GM23338 (cell line): Measurements from ENCODE around the gene SPDYA. TPM values are rescaled to one million over a fixed set of nuclear protein-coding genes. Genes with fewer than 3 reads are reported as not detected.

Experiments used
- ATAC-seq: fragments of 200-7000 bp; cut with Tn5 transposase; 3 replicates; pipeline ENCODE4 v1.9.1; 2020
- DNase-seq: peaks from one replicate; pipeline ENCODE4 v3.0.0-alpha.2; 2015; ENCODE audit warnings: low spot score
- H2AFZ ChIP-seq: fragments of 200-600 bp; sonication (generic); 2 replicates; pipeline ENCODE4 v1.8.0; 2016; ENCODE audit warnings: antibody characterized with exemption, mild to moderate bottlenecking, moderate library complexity
- H3F3A ChIP-seq: fragments of 200-600 bp; sonication (generic); replicated peaks from 2 replicates; pipeline ENCODE4 v1.8.0; 2017; ENCODE audit warnings: antibody characterized with exemption, mixed run types, low read depth
- H3K27ac ChIP-seq: fragments of 200-600 bp; sonication (generic); 2 replicates; pipeline ENCODE4 v1.6.1; 2016; ENCODE audit warnings: low read depth
- H3K27me3 ChIP-seq: fragments of 200-600 bp; sonication (generic); 2 replicates; pipeline ENCODE4 v1.8.0; 2016; ENCODE audit warnings: mild to moderate bottlenecking, mixed run types, moderate library complexity; ENCODE audit not compliant: insufficient read depth
- H3K36me3 ChIP-seq: fragments of 200-600 bp; sonication (generic); 2 replicates; pipeline ENCODE4 v1.8.0; 2016; ENCODE audit warnings: mild to moderate bottlenecking; ENCODE audit not compliant: insufficient read depth
- H3K4me1 ChIP-seq: fragments of 200-600 bp; sonication (generic); 2 replicates; pipeline ENCODE4 v1.8.0; 2016; ENCODE audit warnings: mild to moderate bottlenecking, moderate library complexity; ENCODE audit not compliant: insufficient read depth
- H3K4me2 ChIP-seq: fragments of 200-600 bp; sonication (generic); 2 replicates; pipeline ENCODE4 v1.7.1; 2017; ENCODE audit warnings: mixed run types
- H3K4me3 ChIP-seq: fragments of 200-600 bp; sonication (generic); 2 replicates; pipeline ENCODE4 v1.6.1; 2016; ENCODE audit warnings: mixed run types
- H3K79me2 ChIP-seq: fragments of 200-600 bp; sonication (generic); replicated peaks from 2 replicates; pipeline ENCODE4 v1.8.0; 2017; ENCODE audit warnings: mild to moderate bottlenecking; ENCODE audit not compliant: insufficient read depth
- H3K9me2 ChIP-seq: fragments of 200-600 bp; sonication (generic); 2 replicates; pipeline ENCODE4 v1.8.0; 2017; ENCODE audit not compliant: insufficient read depth
- H4K20me1 ChIP-seq: fragments of 200-600 bp; sonication (generic); replicated peaks from 2 replicates; pipeline ENCODE4 v1.8.0; 2017; ENCODE audit warnings: mild to moderate bottlenecking; ENCODE audit not compliant: insufficient read depth
- H3K27ac Mint-ChIP-seq: 2 replicates; pipeline ENCODE4 v1.8.0; 2020; ENCODE audit warnings: inconsistent platforms, mild to moderate bottlenecking, moderate library complexity, mixed read lengths
- H3K27me3 Mint-ChIP-seq: 3 replicates; pipeline ENCODE4 v1.8.0; 2022; ENCODE audit warnings: low read depth, mild to moderate bottlenecking, moderate library complexity, mixed read lengths, inconsistent platforms; ENCODE audit not compliant: insufficient read depth, poor library complexity
- H3K36me3 Mint-ChIP-seq: 3 replicates; pipeline ENCODE4 v1.8.0; 2021; ENCODE audit warnings: low read depth, mild to moderate bottlenecking, inconsistent platforms, moderate library complexity, mixed read lengths
- H3K4me1 Mint-ChIP-seq: 3 replicates; pipeline ENCODE4 v1.8.0; 2020; ENCODE audit warnings: mild to moderate bottlenecking, inconsistent platforms, mixed read lengths
- H3K4me3 Mint-ChIP-seq: 3 replicates; pipeline ENCODE4 v1.8.0; 2021; ENCODE audit warnings: moderate library complexity, mild to moderate bottlenecking, inconsistent platforms, mixed read lengths
- H3K9me3 Mint-ChIP-seq: 3 replicates; pipeline ENCODE4 v1.8.0; 2020; ENCODE audit warnings: moderate library complexity, mild to moderate bottlenecking, inconsistent platforms, mixed read lengths
- CREB1 ChIP-seq: fragments of 250-450 bp; sonication (Bioruptor Pico); IDR thresholded peaks from 2 replicates; pipeline ENCODE4 v1.5.0; 2020; ENCODE audit warnings: low read depth, mild to moderate bottlenecking, moderate library complexity
- ETS1 ChIP-seq: IDR thresholded peaks from 2 replicates; pipeline ENCODE4 v1.6.1; 2016; ENCODE audit warnings: antibody characterized with exemption
- EZH2 ChIP-seq: fragments of 200-600 bp; sonication (generic); IDR thresholded peaks from one replicate; pipeline ENCODE4 v1.8.0; 2017; ENCODE audit warnings: antibody characterized with exemption, mild to moderate bottlenecking, low read depth; ENCODE audit not compliant: unreplicated experiment
- JUNB ChIP-seq: IDR thresholded peaks from one replicate; pipeline ENCODE4 v1.6.1; 2016; ENCODE audit warnings: antibody characterized with exemption; ENCODE audit not compliant: unreplicated experiment
- NANOG ChIP-seq: IDR thresholded peaks from 2 replicates; pipeline ENCODE4 v1.6.1; 2016; ENCODE audit warnings: antibody characterized with exemption, borderline replicate concordance
- POLR2AphosphoS5 ChIP-seq: IDR thresholded peaks from 2 replicates; pipeline ENCODE4 v1.6.1; 2016; ENCODE audit warnings: antibody characterized with exemption, low read depth
- STAT1 ChIP-seq: IDR thresholded peaks from one replicate; pipeline ENCODE4 v1.6.1; 2016; ENCODE audit warnings: antibody characterized with exemption; ENCODE audit not compliant: unreplicated experiment
- ZNF114 ChIP-seq: fragments of 250-450 bp; sonication (Bioruptor Pico); IDR thresholded peaks from 2 replicates; pipeline ENCODE4 v1.5.0; 2020; ENCODE audit warnings: mild to moderate bottlenecking, moderate library complexity
- ZNF331 ChIP-seq: fragments of 250-450 bp; sonication (Bioruptor Pico); IDR thresholded peaks from 2 replicates; pipeline ENCODE4 v1.5.0; 2020; ENCODE audit warnings: low read depth, mild to moderate bottlenecking, moderate library complexity
- polyA plus RNA-seq: library from polyadenylated mRNA; unstranded; fragments of >200 nt; fragmentation: Nextera tagmentation; extraction: Ambion mirVana; gene quantifications from 2 replicates; pipeline ENCODE4 v1.2.1, GENCODE V29; 2016
- total RNA-seq: library from RNA; depleted of rRNA; stranded (reverse); fragments of >200 nt; shearing (Covaris generic); gene quantifications from 2 replicates; pipeline ENCODE4 v1.2.3, GENCODE V29; 2014
- TF ChIP-seq, protein P1 (sequence below): fragments of 250-450 bp; sonication (Bioruptor Pico); IDR thresholded peaks from 2 replicates; pipeline ENCODE4 v1.5.0; 2020; ENCODE audit warnings: mild to moderate bottlenecking, moderate library complexity
- TF ChIP-seq, protein P2 (sequence below): IDR thresholded peaks from one replicate; pipeline ENCODE4 v1.6.1; 2018; ENCODE audit warnings: antibody characterized with exemption; ENCODE audit not compliant: unreplicated experiment

SPDYA gene
- total and polyA plus RNA-seq, 2 experiments from 2014 or later, result 0.42 to 4.0 TPM

- TF ChIP-seq, protein P1, sequence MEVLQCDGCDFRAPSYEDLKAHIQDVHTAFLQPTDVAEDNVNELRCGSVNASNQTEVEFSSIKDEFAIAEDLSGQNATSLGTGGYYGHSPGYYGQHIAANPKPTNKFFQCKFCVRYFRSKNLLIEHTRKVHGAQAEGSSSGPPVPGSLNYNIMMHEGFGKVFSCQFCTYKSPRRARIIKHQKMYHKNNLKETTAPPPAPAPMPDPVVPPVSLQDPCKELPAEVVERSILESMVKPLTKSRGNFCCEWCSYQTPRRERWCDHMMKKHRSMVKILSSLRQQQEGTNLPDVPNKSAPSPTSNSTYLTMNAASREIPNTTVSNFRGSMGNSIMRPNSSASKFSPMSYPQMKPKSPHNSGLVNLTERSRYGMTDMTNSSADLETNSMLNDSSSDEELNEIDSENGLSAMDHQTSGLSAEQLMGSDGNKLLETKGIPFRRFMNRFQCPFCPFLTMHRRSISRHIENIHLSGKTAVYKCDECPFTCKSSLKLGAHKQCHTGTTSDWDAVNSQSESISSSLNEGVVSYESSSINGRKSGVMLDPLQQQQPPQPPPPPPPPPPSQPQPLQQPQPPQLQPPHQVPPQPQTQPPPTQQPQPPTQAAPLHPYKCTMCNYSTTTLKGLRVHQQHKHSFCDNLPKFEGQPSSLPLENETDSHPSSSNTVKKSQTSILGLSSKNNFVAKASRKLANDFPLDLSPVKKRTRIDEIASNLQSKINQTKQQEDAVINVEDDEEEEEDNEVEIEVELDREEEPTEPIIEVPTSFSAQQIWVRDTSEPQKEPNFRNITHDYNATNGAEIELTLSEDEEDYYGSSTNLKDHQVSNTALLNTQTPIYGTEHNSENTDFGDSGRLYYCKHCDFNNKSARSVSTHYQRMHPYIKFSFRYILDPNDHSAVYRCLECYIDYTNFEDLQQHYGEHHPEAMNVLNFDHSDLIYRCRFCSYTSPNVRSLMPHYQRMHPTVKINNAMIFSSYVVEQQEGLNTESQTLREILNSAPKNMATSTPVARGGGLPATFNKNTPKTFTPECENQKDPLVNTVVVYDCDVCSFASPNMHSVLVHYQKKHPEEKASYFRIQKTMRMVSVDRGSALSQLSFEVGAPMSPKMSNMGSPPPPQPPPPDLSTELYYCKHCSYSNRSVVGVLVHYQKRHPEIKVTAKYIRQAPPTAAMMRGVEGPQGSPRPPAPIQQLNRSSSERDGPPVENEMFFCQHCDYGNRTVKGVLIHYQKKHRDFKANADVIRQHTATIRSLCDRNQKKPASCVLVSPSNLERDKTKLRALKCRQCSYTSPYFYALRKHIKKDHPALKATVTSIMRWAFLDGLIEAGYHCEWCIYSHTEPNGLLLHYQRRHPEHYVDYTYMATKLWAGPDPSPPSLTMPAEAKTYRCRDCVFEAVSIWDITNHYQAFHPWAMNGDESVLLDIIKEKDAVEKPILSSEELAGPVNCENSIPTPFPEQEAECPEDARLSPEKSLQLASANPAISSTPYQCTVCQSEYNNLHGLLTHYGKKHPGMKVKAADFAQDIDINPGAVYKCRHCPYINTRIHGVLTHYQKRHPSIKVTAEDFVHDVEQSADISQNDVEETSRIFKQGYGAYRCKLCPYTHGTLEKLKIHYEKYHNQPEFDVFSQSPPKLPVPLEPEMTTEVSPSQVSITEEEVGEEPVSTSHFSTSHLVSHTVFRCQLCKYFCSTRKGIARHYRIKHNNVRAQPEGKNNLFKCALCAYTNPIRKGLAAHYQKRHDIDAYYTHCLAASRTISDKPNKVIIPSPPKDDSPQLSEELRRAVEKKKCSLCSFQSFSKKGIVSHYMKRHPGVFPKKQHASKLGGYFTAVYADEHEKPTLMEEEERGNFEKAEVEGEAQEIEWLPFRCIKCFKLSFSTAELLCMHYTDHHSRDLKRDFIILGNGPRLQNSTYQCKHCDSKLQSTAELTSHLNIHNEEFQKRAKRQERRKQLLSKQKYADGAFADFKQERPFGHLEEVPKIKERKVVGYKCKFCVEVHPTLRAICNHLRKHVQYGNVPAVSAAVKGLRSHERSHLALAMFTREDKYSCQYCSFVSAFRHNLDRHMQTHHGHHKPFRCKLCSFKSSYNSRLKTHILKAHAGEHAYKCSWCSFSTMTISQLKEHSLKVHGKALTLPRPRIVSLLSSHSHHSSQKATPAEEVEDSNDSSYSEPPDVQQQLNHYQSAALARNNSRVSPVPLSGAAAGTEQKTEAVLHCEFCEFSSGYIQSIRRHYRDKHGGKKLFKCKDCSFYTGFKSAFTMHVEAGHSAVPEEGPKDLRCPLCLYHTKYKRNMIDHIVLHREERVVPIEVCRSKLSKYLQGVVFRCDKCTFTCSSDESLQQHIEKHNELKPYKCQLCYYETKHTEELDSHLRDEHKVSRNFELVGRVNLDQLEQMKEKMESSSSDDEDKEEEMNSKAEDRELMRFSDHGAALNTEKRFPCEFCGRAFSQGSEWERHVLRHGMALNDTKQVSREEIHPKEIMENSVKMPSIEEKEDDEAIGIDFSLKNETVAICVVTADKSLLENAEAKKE (CRISPR knock-in tag), result no peak
- TF ChIP-seq JUNB (no peak), ETS1 (no peak), STAT1 (no peak), EZH2 (no peak), CREB1 (CRISPR knock-in tag) (no peak), POLR2AphosphoS5 (no peak), ZNF114 (CRISPR knock-in tag) (no peak), NANOG (no peak)
Observed at GRCh38 chr2:28768952-28769351, 41.7 kb upstream of the SPDYA start (continued).

GRCh38 chr2:28772351-28772750, 38.3 kb upstream of the SPDYA start:
- Histone ChIP-seq H3K9me2 (no peaks in the 10 kb centered on the region), H3K36me3 (no peaks in the 10 kb centered on the region; the same call in 1 of the 2 replicates), H3K4me2 (no peak overlapping the region), H2AFZ (no peak overlapping the region), H3K4me1 (no peaks in the 10 kb centered on the region), H3K79me2 (peaks cover 100% of the 10 kb centered on the region), H3K27ac (no peak overlapping the region), H3K4me3 (no peak overlapping the region), H3K27me3 (no peaks in the 10 kb centered on the region), H4K20me1 (peaks cover 25% of the 10 kb centered on the region), H3F3A (no peaks in the 10 kb centered on the region)
- no peak for ATAC-seq
- no peak overlapping the region for H3K4me3 Mint-ChIP-seq
- TF ChIP-seq CREB1 (CRISPR knock-in tag) (no peak), STAT1 (no peak), JUNB (no peak), ETS1 (no peak), ZNF331 (CRISPR knock-in tag) (no peak), POLR2AphosphoS5 (no peak)
- TF ChIP-seq, protein P2, sequence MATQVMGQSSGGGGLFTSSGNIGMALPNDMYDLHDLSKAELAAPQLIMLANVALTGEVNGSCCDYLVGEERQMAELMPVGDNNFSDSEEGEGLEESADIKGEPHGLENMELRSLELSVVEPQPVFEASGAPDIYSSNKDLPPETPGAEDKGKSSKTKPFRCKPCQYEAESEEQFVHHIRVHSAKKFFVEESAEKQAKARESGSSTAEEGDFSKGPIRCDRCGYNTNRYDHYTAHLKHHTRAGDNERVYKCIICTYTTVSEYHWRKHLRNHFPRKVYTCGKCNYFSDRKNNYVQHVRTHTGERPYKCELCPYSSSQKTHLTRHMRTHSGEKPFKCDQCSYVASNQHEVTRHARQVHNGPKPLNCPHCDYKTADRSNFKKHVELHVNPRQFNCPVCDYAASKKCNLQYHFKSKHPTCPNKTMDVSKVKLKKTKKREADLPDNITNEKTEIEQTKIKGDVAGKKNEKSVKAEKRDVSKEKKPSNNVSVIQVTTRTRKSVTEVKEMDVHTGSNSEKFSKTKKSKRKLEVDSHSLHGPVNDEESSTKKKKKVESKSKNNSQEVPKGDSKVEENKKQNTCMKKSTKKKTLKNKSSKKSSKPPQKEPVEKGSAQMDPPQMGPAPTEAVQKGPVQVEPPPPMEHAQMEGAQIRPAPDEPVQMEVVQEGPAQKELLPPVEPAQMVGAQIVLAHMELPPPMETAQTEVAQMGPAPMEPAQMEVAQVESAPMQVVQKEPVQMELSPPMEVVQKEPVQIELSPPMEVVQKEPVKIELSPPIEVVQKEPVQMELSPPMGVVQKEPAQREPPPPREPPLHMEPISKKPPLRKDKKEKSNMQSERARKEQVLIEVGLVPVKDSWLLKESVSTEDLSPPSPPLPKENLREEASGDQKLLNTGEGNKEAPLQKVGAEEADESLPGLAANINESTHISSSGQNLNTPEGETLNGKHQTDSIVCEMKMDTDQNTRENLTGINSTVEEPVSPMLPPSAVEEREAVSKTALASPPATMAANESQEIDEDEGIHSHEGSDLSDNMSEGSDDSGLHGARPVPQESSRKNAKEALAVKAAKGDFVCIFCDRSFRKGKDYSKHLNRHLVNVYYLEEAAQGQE, result no peak
- H3K36me3 Mint-ChIP-seq, result peaks cover 9% of the 10 kb centered on the region; the same call in 2 of the 3 replicates
- DNase-seq, result no peak
- peaks cover 15% of the 10 kb centered on the region; the same call in 2 of the 3 replicates for H3K4me1 Mint-ChIP-seq
- H3K27ac Mint-ChIP-seq, result no peak overlapping the region
- no peaks in the 10 kb centered on the region for H3K9me3 Mint-ChIP-seq
- H3K27me3 Mint-ChIP-seq, result no peaks in the 10 kb centered on the region
